Measurements from ENCODE around the gene FAM170B. TPM values are rescaled to one million over a fixed set of nuclear protein-coding genes. Genes with fewer than 3 reads are reported as not detected.

FAM170B gene
- total and polyA plus RNA-seq, 4 donors: 0.13 to 0.34 TPM; not detected in 2

DNA sequence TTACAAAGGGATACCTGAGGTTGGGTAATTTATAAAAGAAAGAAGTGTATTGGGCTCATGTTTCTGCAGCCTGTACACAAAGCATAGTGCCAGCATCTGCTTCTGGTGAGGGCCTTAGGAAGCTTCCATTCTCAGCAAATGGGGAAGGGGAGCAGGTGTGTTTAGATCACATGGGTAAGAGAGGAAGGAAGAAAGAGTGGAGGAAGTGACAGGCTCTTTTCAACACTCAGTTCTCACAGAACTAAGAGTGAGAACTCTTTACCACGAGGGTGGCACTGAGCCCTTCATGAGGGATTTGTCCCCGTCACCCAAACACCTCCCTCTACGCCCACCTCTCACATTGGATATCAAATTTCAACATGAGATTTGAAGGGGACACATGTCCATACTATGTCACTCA is 506 bp upstream of the FAM170B start:
- Histone ChIP-seq H3K4me3 (no peak overlapping the region), H3K36me3 (ENCODE audit: control insufficient read depth in 4 of 4, insufficient read depth in 4 of 4, low read length in 4 of 4) (no peaks in the 10 kb centered on the region), H3K27me3 (ENCODE audit: control insufficient read depth in 3 of 3, insufficient read depth in 3 of 3, low read length in 2 of 3) (no peaks in the 10 kb centered on the region), H3K4me1 (ENCODE audit: control insufficient read depth in 5 of 5, insufficient read depth in 5 of 5, low read length in 5 of 5) (peaks cover 0 to 42% (median 2%) of the 10 kb centered on the region in 5 donors), H3K9ac (ENCODE audit: insufficient read depth in 1 of 2, low read length in 2 of 2) (no peak overlapping the region), H3K27ac (ENCODE audit: low read depth in 1 of 2, low read length in 1 of 2) (no peak overlapping the region), H3K9me3 (ENCODE audit: control insufficient read depth in 4 of 4, insufficient read depth in 3 of 4, low read length in 3 of 4) (no peaks in the 10 kb centered on the region)
- ATAC-seq (ENCODE audit: insufficient read depth, low FRiP score) (no peak), DNase-seq (no peak)
- 45 to 54% methylated on average over 3 of the region's 3 CpGs for WGBS, 2 donors
- TF ChIP-seq, protein P1, sequence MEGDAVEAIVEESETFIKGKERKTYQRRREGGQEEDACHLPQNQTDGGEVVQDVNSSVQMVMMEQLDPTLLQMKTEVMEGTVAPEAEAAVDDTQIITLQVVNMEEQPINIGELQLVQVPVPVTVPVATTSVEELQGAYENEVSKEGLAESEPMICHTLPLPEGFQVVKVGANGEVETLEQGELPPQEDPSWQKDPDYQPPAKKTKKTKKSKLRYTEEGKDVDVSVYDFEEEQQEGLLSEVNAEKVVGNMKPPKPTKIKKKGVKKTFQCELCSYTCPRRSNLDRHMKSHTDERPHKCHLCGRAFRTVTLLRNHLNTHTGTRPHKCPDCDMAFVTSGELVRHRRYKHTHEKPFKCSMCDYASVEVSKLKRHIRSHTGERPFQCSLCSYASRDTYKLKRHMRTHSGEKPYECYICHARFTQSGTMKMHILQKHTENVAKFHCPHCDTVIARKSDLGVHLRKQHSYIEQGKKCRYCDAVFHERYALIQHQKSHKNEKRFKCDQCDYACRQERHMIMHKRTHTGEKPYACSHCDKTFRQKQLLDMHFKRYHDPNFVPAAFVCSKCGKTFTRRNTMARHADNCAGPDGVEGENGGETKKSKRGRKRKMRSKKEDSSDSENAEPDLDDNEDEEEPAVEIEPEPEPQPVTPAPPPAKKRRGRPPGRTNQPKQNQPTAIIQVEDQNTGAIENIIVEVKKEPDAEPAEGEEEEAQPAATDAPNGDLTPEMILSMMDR (IDR thresholded peaks at IDR 0.05; ENCODE audit: control extremely low read depth, extremely low read depth): no peak

DNA sequence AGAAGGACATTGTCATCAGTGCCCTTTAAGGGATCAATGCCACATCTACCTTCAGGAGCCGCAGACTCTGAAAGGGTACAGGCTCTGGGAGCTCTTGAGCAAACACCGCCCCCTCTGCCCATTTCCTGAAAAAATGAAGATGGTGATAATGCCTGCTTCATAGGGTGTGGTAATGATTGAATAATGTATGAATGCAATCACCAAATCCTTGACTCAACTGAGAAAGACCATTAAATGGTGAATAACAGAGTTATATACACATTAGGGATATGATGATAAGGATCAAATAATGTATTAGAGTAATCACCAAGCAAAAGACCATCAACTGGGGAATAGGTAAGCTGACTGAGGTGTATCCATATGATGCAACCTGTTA is 1.5 kb downstream of the FAM170B start:
- Histone ChIP-seq H3K27me3 (ENCODE audit: control insufficient read depth in 3 of 3, insufficient read depth in 3 of 3, low read length in 2 of 3) (no peaks in the 10 kb centered on the region), H3K36me3 (ENCODE audit: control insufficient read depth in 4 of 4, insufficient read depth in 4 of 4, low read length in 4 of 4) (no peaks in the 10 kb centered on the region), H3K9ac (ENCODE audit: insufficient read depth in 1 of 2, low read length in 2 of 2) (no peak overlapping the region), H3K27ac (ENCODE audit: low read depth in 1 of 2, low read length in 1 of 2) (no peak overlapping the region), H3K4me3 (no peak overlapping the region), H3K9me3 (ENCODE audit: control insufficient read depth in 4 of 4, insufficient read depth in 3 of 4, low read length in 3 of 4) (no peaks in the 10 kb centered on the region), H3K4me1 (ENCODE audit: control insufficient read depth in 5 of 5, insufficient read depth in 5 of 5, low read length in 5 of 5) (peaks cover 0 to 22% (median 2%) of the 10 kb centered on the region in 5 donors)
- TF ChIP-seq, protein P1 (IDR thresholded peaks at IDR 0.05; ENCODE audit: control extremely low read depth, extremely low read depth): no peak
- ATAC-seq (ENCODE audit: insufficient read depth, low FRiP score) (no peak), DNase-seq (no peak)
- WGBS, 2 donors: 89 to 91% methylated on average over 2 of the region's 2 CpGs

DNA sequence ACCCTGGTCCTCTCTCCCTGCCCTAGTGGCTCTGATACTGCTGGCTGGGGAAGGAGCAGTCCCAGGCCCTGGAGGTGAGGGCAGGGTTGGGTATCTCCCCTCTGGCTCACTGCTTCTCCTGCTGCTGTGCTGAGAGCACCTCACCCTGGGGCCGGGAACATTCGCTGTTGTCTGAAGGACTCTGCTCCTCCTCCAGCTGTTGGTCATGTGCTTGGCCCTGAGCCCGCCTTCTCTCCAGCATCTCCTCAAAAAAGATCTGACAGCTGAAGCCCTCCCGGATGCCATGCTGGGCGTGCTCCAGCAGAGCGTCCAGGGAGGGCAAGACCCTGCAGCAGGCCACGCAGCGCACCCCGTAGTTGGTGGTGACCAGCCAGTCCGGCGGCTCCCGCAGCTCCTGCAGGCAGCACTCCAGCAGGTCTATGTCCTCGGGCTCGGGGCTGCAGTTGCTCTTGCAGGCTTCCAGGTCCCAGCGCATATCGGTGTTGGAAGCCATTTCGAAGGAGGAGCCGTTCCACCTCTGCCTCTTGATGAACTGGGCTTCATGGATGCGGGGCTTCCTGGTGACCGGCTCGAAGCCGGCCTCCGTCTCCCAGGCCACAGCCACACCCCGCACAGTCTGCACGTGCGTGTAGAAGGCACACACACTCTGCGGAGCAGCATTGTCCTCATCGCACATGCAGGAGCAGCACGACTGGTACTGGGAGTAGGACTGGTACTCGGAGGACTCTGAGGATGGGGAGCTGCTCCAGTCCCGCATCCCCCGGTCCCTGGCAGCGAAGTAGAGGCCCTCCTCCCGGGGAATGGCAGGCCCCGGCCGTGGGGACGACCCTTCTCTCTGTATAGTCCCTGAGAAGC is 2.1 kb downstream of the FAM170B start:
- H3K36me3 ChIP-seq (ENCODE audit: control insufficient read depth in 4 of 4, insufficient read depth in 4 of 4, low read length in 4 of 4): no peaks in the 10 kb centered on the region
- no peaks in the 10 kb centered on the region for H3K9me3 ChIP-seq (ENCODE audit: control insufficient read depth in 4 of 4, insufficient read depth in 3 of 4, low read length in 3 of 4)
- no peak overlapping the region for H3K4me3 ChIP-seq
- H3K27me3 ChIP-seq (ENCODE audit: control insufficient read depth in 3 of 3, insufficient read depth in 3 of 3, low read length in 2 of 3): no peaks in the 10 kb centered on the region
- TF ChIP-seq, protein P1 (IDR thresholded peaks at IDR 0.05; ENCODE audit: control extremely low read depth, extremely low read depth): no peak
- no peak overlapping the region for H3K27ac ChIP-seq (ENCODE audit: low read depth in 1 of 2, low read length in 1 of 2)
- DNase-seq: peak; percentile 66 to 84 (median 71)
- no peak for ATAC-seq (ENCODE audit: insufficient read depth, low FRiP score)
- no peak overlapping the region for H3K9ac ChIP-seq (ENCODE audit: insufficient read depth in 1 of 2, low read length in 2 of 2)
- H3K4me1 ChIP-seq (ENCODE audit: control insufficient read depth in 5 of 5, insufficient read depth in 5 of 5, low read length in 5 of 5): peaks cover 0 to 21% (median 2%) of the 10 kb centered on the region in 5 donors
- WGBS, 2 donors: 86 to 89% methylated on average over 37 of the region's 37 CpGs

Measured in lung (tissue), 12 donors.